HepG2 (cell line): Measurements from ENCODE around the gene HNRNPC. TPM values are rescaled to one million over a fixed set of nuclear protein-coding genes. Genes with fewer than 3 reads are reported as not detected.

Experiments
- BRD4 ChIP-seq: sonication (generic); formaldehyde crosslinking; IDR thresholded peaks from 2 replicates; pipeline ENCODE4 v1.4.0; 2020; ENCODE audit warnings: missing genetic modification reagents
- EHMT2 ChIP-seq: fragments of 200-600 bp; sonication (generic); IDR thresholded peaks from 2 replicates; pipeline ENCODE4 v1.7.0; 2017; ENCODE audit warnings: antibody characterized with exemption, low read depth, low read length, borderline replicate concordance
- ETV5 ChIP-seq: IDR thresholded peaks from 2 replicates; pipeline ENCODE4 v1.6.1; 2018; ENCODE audit warnings: missing biosample characterization, missing genetic modification reagents, inconsistent platforms, borderline replicate concordance
- HMGXB4 ChIP-seq, 2 experiments: sonication (generic) in 1 of 2; formaldehyde crosslinking in 1 of 2; IDR thresholded peaks; 2 replicates each; pipeline versions ENCODE4 v1.4.0 to v1.6.1; 2018 to 2020; ENCODE audit warnings: missing genetic modification reagents in 2 of 2, borderline replicate concordance in 1 of 2, low read depth in 1 of 2, mild to moderate bottlenecking in 1 of 2, missing biosample characterization in 1 of 2
- KLF6 ChIP-seq: IDR thresholded peaks from 2 replicates; pipeline ENCODE4 v1.8.0; 2016; ENCODE audit warnings: missing biosample characterization, missing genetic modification reagents
- ZBTB34 ChIP-seq: sonication (generic); formaldehyde crosslinking; IDR thresholded peaks from 2 replicates; pipeline ENCODE4 v1.8.0; 2022; ENCODE audit warnings: mild to moderate bottlenecking, missing genetic modification reagents
- ZFY ChIP-seq: sonication (generic); formaldehyde crosslinking; IDR thresholded peaks from 2 replicates; pipeline ENCODE4 v1.4.0; 2020; ENCODE audit warnings: missing genetic modification reagents
- ZMYM3 ChIP-seq: sonication (generic); formaldehyde crosslinking; IDR thresholded peaks from 2 replicates; pipeline ENCODE4 v1.5.1; 2020; ENCODE audit warnings: mild to moderate bottlenecking, missing genetic modification reagents
- ZNF264 ChIP-seq: sonication (generic); formaldehyde crosslinking; IDR thresholded peaks from 2 replicates; pipeline ENCODE4 v1.4.0; 2020; ENCODE audit warnings: missing genetic modification reagents
- ZNF317 ChIP-seq: sonication (generic); formaldehyde crosslinking; IDR thresholded peaks from 2 replicates; pipeline ENCODE4 v1.5.0; 2020; ENCODE audit warnings: mild to moderate bottlenecking, missing genetic modification reagents
- ZNF430 ChIP-seq: sonication (generic); formaldehyde crosslinking; IDR thresholded peaks from 2 replicates; pipeline ENCODE4 v1.9.0; 2021; ENCODE audit warnings: mild to moderate bottlenecking, missing genetic modification reagents
- ZNF44 ChIP-seq: sonication (generic); formaldehyde crosslinking; IDR thresholded peaks from 2 replicates; pipeline ENCODE4 v1.5.1; 2020; ENCODE audit warnings: mild to moderate bottlenecking, missing genetic modification reagents
- ZNF543 ChIP-seq: sonication (generic); formaldehyde crosslinking; IDR thresholded peaks from 2 replicates; pipeline ENCODE4 v1.4.0; 2020; ENCODE audit warnings: mild to moderate bottlenecking, missing genetic modification reagents
- ZNF720 ChIP-seq: sonication (generic); formaldehyde crosslinking; IDR thresholded peaks from 2 replicates; pipeline ENCODE4 v1.4.0; 2020; ENCODE audit warnings: missing genetic modification reagents
- polyA plus RNA-seq, 8 experiments: library from polyadenylated mRNA; depleted of rRNA in 3 of 8; stranded (reverse) in 7 of 8; unstranded in 1 of 8; fragments of >200 nt; fragmentation: Illumina TruSeq in 4 of 8; extraction: Trizol in 4 of 8; gene quantifications; 2 replicates each; pipeline versions ENCODE4 v1.2.1 to v1.2.3, GENCODE V29; 2011 to 2016; ENCODE audit warnings: low read depth in 4 of 8, missing spikeins in 1 of 8, mixed read lengths in 1 of 8; ENCODE audit not compliant: insufficient read depth in 1 of 8
- total RNA-seq, 5 experiments: library from RNA; depleted of rRNA; stranded (reverse); fragments of >200 nt; fragmentation: Illumina TruSeq; extraction: Trizol; gene quantifications; 2 replicates each; pipeline ENCODE4 v1.2.3, GENCODE V29; 2016; ENCODE audit warnings: low read depth in 1 of 5

The HNRNPC gene
- total and polyA plus RNA-seq, 2 of the 13 experiments (the other 11 are each of a cell fraction or from before 2014, with no cell fraction given) = 628 to 1,099 TPM

GRCh38 chr14:21309238-21309636 lies 40.0 kb upstream of the HNRNPC start (continued):
- TF ChIP-seq ZMYM3 (CRISPR knock-in tag) (0 out of 2 replicates have a peak, but pooled peaks have one; percentile 20), ZNF317 (CRISPR knock-in tag) (peak; percentile 53; the same call in 1 of the 2 replicates), ZFY (no peak), HMGXB4 (CRISPR knock-in tag; IDR thresholded peaks at IDR 0.05; ENCODE audit: borderline replicate concordance in 1 of 2, low read depth in 1 of 2) (peak in 1 of 2 experiments; percentile 21; a peak in 1 of 4 replicates), ZNF264 (0 out of 2 replicates have a peak, but pooled peaks have one; percentile 3), ETV5 (CRISPR knock-in tag) (no peak), ZBTB34 (CRISPR knock-in tag) (0 out of 2 replicates have a peak, but pooled peaks have one; percentile 7), BRD4 (CRISPR knock-in tag) (0 out of 2 replicates have a peak, but pooled peaks have one; percentile 5), EHMT2 (peak; percentile 13; the same call in 1 of the 2 replicates), ZNF44 (0 out of 2 replicates have a peak, but pooled peaks have one; percentile 73), KLF6 (CRISPR knock-in tag) (0 out of 2 replicates have a peak, but pooled peaks have one; percentile 7), ZNF720 (CRISPR knock-in tag) (no peak), ZNF430 (CRISPR knock-in tag) (no peak), ZNF543 (CRISPR knock-in tag) (0 out of 2 replicates have a peak, but pooled peaks have one; percentile 8)
